GM12801 (cell line): Measurements from ENCODE around the gene TMC1.

Source experiments
- CTCF ChIP-seq: IDR thresholded peaks from one replicate; pipeline ENCODE4 v1.5.1; 2011; ENCODE audit warnings: control low read depth; ENCODE audit not compliant: insufficient read length; ENCODE audit errors: extremely low read depth

The TMC1 gene

GRCh38 chr9:72534931-72535330 lies 13.5 kb downstream of the TMC1 start:
- TF ChIP-seq CTCF = no peak

- TF ChIP-seq CTCF = no peak
These were observed 15.7 kb downstream of the TMC1 start for GRCh38 chr9:72537011-72537545.

- no peak for TF ChIP-seq CTCF
These were observed 16.3 kb downstream of the TMC1 start for GRCh38 chr9:72537671-72538070.

GRCh38 chr9:72538921-72539702 lies 17.7 kb downstream of the TMC1 start:
- TF ChIP-seq CTCF = no peak

- no peak for TF ChIP-seq CTCF
These were observed 18.5 kb downstream of the TMC1 start for GRCh38 chr9:72539824-72540347.

- no peak for TF ChIP-seq CTCF
These were observed 19.0 kb downstream of the TMC1 start for GRCh38 chr9:72540348-72540873.

GRCh38 chr9:72542917-72543316 lies 21.5 kb downstream of the TMC1 start:
- no peak for TF ChIP-seq CTCF
